Measurements from ENCODE around the gene GALNT13. TPM values are rescaled to one million over a fixed set of nuclear protein-coding genes. Genes with fewer than 3 reads are reported as not detected.

The GALNT13 gene
- total RNA-seq, 2 experiments from 2014 or later = 0.32 to 0.60 TPM

DNA sequence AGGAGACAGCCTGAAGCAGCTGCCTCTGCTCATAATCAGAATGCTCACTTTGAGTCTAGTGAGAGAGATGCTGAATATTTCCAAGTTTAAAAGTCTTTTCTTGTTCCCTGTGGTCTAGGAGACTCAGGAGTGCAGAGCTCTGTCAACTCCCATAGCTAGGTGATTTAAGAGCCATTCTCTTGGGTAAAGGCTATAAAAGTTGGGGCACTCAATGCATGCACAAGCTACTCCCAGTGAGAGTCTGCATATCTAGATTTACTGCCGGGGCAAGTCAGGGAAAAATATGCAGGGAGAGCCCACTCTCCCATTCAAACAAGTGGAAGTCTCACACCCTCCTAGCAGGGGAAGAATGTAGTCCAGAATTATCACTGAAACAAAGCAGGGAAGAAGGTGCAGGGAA is 418.1 kb downstream of the GALNT13 start:
- CTCF ChIA-PET = no interaction called here
- no peak for DNase-seq
- intact Hi-C loops (cut with micrococcal nuclease) = no loop called here
- TF ChIP-seq, protein P1, sequence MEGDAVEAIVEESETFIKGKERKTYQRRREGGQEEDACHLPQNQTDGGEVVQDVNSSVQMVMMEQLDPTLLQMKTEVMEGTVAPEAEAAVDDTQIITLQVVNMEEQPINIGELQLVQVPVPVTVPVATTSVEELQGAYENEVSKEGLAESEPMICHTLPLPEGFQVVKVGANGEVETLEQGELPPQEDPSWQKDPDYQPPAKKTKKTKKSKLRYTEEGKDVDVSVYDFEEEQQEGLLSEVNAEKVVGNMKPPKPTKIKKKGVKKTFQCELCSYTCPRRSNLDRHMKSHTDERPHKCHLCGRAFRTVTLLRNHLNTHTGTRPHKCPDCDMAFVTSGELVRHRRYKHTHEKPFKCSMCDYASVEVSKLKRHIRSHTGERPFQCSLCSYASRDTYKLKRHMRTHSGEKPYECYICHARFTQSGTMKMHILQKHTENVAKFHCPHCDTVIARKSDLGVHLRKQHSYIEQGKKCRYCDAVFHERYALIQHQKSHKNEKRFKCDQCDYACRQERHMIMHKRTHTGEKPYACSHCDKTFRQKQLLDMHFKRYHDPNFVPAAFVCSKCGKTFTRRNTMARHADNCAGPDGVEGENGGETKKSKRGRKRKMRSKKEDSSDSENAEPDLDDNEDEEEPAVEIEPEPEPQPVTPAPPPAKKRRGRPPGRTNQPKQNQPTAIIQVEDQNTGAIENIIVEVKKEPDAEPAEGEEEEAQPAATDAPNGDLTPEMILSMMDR (IDR thresholded peaks at IDR 0.05) = no peak
- Mint-ChIP-seq H3K9me3 (peaks cover 9% of the 10 kb centered on the region), H3K4me3 (no peak overlapping the region), H3K4me1 (ENCODE audit: low read depth) (no peaks in the 10 kb centered on the region), H3K27ac (no peak overlapping the region), H3K27me3 (no peaks in the 10 kb centered on the region), H3K36me3 (ENCODE audit: low read depth) (no peaks in the 10 kb centered on the region)
- no peak for ATAC-seq
- POLR2A ChIA-PET = no interaction called here

DNA sequence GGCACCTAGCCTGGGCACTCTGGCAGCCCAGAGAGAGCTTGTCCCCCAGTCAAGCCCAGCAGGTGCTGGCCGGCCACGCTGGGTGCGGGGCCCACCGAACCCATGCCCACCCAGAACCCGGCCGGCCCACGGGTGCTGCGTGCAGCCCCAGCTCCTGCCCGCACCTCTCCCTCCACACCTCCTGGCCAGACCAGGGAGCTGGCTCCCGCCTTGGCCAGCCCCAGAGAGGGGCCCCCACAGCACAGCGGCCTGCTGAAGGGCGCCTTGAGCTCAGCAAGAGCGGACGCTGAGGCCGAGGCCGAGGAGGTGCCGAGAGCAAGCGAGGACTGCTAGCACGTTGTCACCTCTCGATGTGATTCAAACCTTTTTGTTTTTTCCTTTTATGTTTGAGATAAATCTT is 419.8 kb downstream of the GALNT13 start:
- no peak overlapping the region for H3K27ac Mint-ChIP-seq
- H3K9me3 Mint-ChIP-seq = peaks cover 12% of the 10 kb centered on the region
- H3K27me3 Mint-ChIP-seq = no peaks in the 10 kb centered on the region
- no peak overlapping the region for H3K4me3 Mint-ChIP-seq
- intact Hi-C loops (cut with micrococcal nuclease) = no loop called here
- H3K36me3 Mint-ChIP-seq (ENCODE audit: low read depth) = no peaks in the 10 kb centered on the region
- TF ChIP-seq, protein P1 (IDR thresholded peaks at IDR 0.05) = no peak
- ChIA-PET CTCF (no interaction called here), POLR2A (no interaction called here)
- ATAC-seq (no peak), DNase-seq (no peak)
- H3K4me1 Mint-ChIP-seq (ENCODE audit: low read depth) = no peaks in the 10 kb centered on the region

DNA sequence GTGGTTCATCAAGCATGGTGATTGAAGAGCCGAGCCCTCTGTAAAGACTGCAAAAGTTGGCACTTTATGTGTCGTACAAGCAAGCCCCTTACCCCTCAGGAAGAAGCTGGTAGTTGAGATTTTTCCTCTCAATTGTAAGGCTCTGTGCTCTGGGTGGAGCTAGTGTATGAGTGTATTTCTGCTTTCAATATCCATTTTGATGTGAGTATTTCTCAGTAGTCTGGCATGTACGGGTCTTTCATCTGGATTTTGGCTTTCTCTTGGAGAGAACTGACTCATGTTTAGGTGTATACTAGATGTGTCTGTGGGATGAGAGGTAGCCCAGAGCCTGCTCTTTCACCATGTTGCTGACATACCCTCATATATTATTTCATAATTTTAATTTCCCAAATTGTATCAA is 420.2 kb downstream of the GALNT13 start:
- POLR2A ChIA-PET = no interaction called here
- TF ChIP-seq, protein P1 (IDR thresholded peaks at IDR 0.05) = no peak
- ATAC-seq (no peak), DNase-seq (no peak)
- Mint-ChIP-seq H3K27ac (no peak overlapping the region), H3K9me3 (peaks cover 12% of the 10 kb centered on the region), H3K4me1 (ENCODE audit: low read depth) (no peaks in the 10 kb centered on the region), H3K27me3 (no peaks in the 10 kb centered on the region), H3K36me3 (ENCODE audit: low read depth) (no peaks in the 10 kb centered on the region), H3K4me3 (no peak overlapping the region)
- intact Hi-C loops (cut with micrococcal nuclease) = no loop called here
- CTCF ChIA-PET = no interaction called here

DNA sequence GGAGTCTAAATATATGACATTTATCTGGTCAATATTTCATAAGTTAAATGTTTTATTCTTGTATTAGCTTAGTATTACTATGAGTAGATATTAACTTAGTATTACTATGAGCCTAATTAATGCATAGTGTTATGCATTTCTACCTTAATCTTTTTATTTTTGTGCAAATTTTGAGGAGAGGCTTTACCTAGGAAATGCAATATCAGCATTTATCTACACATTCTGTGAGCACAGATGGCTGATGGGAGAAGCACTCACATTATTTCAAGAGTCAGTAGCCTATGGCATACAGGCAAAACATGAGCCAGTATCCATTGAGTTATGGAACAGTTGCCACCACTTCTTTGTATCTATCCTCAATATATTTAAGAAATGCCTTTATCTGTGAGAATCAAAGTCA is 422.1 kb downstream of the GALNT13 start:
- H3K27me3 Mint-ChIP-seq = no peaks in the 10 kb centered on the region
- H3K9me3 Mint-ChIP-seq = peaks cover 8% of the 10 kb centered on the region
- H3K4me3 Mint-ChIP-seq = no peak overlapping the region
- intact Hi-C loops (cut with micrococcal nuclease) = no loop called here
- no peak for ATAC-seq
- H3K4me1 Mint-ChIP-seq (ENCODE audit: low read depth) = no peaks in the 10 kb centered on the region
- TF ChIP-seq, protein P1 (IDR thresholded peaks at IDR 0.05) = no peak
- DNase-seq = no peak
- no peaks in the 10 kb centered on the region for H3K36me3 Mint-ChIP-seq (ENCODE audit: low read depth)
- POLR2A ChIA-PET = no interaction called here
- CTCF ChIA-PET = no interaction called here
- no peak overlapping the region for H3K27ac Mint-ChIP-seq

DNA sequence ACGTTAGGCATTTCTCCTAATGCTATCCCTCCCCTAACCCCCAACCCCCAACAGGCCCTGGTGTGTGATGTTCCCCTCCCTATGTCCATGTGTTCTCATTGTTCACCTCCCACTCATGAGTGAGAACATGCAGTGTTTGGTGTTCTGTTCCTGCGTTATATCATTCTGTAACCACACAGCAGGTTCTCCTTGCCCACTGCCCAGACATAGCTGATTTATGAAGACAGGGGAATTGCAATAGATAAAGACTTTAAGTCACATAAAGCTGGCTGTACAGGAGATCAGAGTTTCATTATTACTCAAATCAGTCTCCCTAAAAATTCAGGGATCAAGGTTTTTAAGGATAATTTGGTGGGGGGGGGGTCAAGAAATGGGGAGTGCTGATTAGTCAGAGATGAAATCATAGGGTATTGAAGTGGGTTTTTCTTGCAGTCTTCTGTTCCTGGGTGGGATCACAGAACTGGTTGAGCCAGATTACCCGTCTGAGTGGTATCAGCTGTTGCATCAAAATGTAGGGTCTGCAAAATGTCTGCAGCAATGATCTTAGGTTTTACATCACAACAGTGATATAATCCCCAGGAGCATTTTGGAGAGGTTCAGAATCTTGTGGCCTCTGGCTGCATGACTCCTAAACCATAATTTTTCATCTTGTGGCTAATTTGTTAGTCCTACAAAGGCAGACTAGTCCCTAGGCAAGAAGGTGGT is 434.7 kb downstream of the GALNT13 start:
- H3K9me3 Mint-ChIP-seq = peaks cover 2% of the 10 kb centered on the region
- intact Hi-C loops (cut with micrococcal nuclease) = no loop called here
- H3K27ac Mint-ChIP-seq = no peak overlapping the region
- H3K36me3 Mint-ChIP-seq (ENCODE audit: low read depth) = no peaks in the 10 kb centered on the region
- H3K27me3 Mint-ChIP-seq = no peaks in the 10 kb centered on the region
- H3K4me3 Mint-ChIP-seq = no peak overlapping the region
- POLR2A ChIA-PET = no interaction called here
- TF ChIP-seq, protein P1 (IDR thresholded peaks at IDR 0.05) = no peak
- CTCF ChIA-PET = no interaction called here
- H3K4me1 Mint-ChIP-seq (ENCODE audit: low read depth) = no peaks in the 10 kb centered on the region
- DNase-seq = no peak
- ATAC-seq = no peak
